Left lung (tissue), 10 donors: ENCODE data around the gene SMPDL3A. TPM values are rescaled to one million over a fixed set of nuclear protein-coding genes. Genes with fewer than 3 reads are reported as not detected.

ENCODE experiments used
- ATAC-seq: fragments of 200-7000 bp; cut with Tn5 transposase; one replicate; pipeline ENCODE4 v1.9.1; 2020; ENCODE audit warnings: moderate library complexity
- DNase-seq, 4 donors: peaks; one replicate each; pipeline ENCODE4 v3.0.0-alpha.2; 2013 to 2020
- H3K27ac ChIP-seq, 2 donors: fragments of 200-600 bp; sonication (generic) in 1 of 2; one replicate each; pipeline versions ENCODE4 v1.5.0 to v1.8.0; 2020 to 2021
- H3K27me3 ChIP-seq, 2 donors: fragments of 200-600 bp; sonication (generic) in 1 of 2; one replicate each; pipeline versions ENCODE4 v1.5.0 to v1.8.0; 2020 to 2021
- H3K36me3 ChIP-seq, 2 donors: fragments of 200-600 bp; sonication (generic) in 1 of 2; one replicate each; pipeline versions ENCODE4 v1.5.0 to v1.8.0; 2020 to 2021
- H3K4me1 ChIP-seq, 2 donors: fragments of 200-600 bp; one replicate each; pipeline ENCODE4 v1.8.0; 2021
- H3K4me3 ChIP-seq, 2 donors: fragments of 200-600 bp; sonication (generic) in 1 of 2; one replicate each; pipeline versions ENCODE4 v1.5.0 to v1.8.0; 2020 to 2021; ENCODE audit warnings: mild to moderate bottlenecking in 1 of 2
- H3K9me3 ChIP-seq, 2 donors: fragments of 200-600 bp; sonication (generic) in 1 of 2; one replicate each; pipeline versions ENCODE4 v1.5.0 to v1.8.0; 2020 to 2021
- CTCF ChIP-seq, 2 donors: fragments of 200-600 bp; sonication (generic) in 1 of 2; IDR thresholded peaks; one replicate each; pipeline versions ENCODE4 v1.5.0 to v1.8.0; 2021; ENCODE audit warnings: antibody characterized with exemption in 2 of 2
- intact Hi-C, 2 donors: fragments of 100-400 bp; cut with DNase I; formaldehyde crosslinking; loops; one replicate each; pipeline versions ENCODE4 v1.11.2 to v1.14.2; 2022
- polyA plus RNA-seq, 6 donors: library from polyadenylated mRNA; unstranded; fragments of 120-200 nt; gene quantifications; one replicate each; pipeline ENCODE4 v1.2.1, GENCODE V29; 2013; ENCODE audit not compliant: insufficient read length in 6 of 6
- total RNA-seq, 2 donors: library from RNA; stranded (reverse); fragmentation: NEBNext Ultra II Directional; extraction: Animal tissue kit (Norgen Biotek cat#: 25700); gene quantifications; one replicate each; pipeline ENCODE4 v1.2.1, GENCODE V29; 2021
- donor health status: DM: no; HTN: yes; CAD: no.
- donor health status: DM: no; HTN: no; CAD: no.

The SMPDL3A gene
- total and polyA plus RNA-seq, 8 donors = 27.4 to 56.4 (median 42.3) TPM

GRCh38 chr6:122845464-122845863 lies 56.4 kb downstream of the SMPDL3A start:
- no peaks in the 10 kb centered on the region for H3K27me3 ChIP-seq
- TF ChIP-seq CTCF (IDR thresholded peaks at IDR 0.05) = no peak
- H3K9me3 ChIP-seq = no peaks in the 10 kb centered on the region
- DNase-seq (no peak), ATAC-seq (no peak)
- intact Hi-C loops = no loop called here
- no peak overlapping the region for H3K27ac ChIP-seq
- no peaks in the 10 kb centered on the region for H3K36me3 ChIP-seq
- H3K4me3 ChIP-seq = no peak overlapping the region
- no peaks in the 10 kb centered on the region for H3K4me1 ChIP-seq

GRCh38 chr6:122845916-122846612 lies 57.0 kb downstream of the SMPDL3A start:
- H3K27ac ChIP-seq = no peak overlapping the region
- intact Hi-C loops = no loop called here

GRCh38 chr6:122853259-122853995 lies 64.4 kb downstream of the SMPDL3A start:
- ATAC-seq = no peak
- intact Hi-C loops = no loop called here
- no peak overlapping the region for H3K27ac ChIP-seq

More at GRCh38 chr6:122845916-122846612, 57.0 kb downstream of the SMPDL3A start:
- no peaks in the 10 kb centered on the region for H3K36me3 ChIP-seq
- ATAC-seq = no peak
- no peaks in the 10 kb centered on the region for H3K27me3 ChIP-seq
- no peak overlapping the region for H3K4me3 ChIP-seq
- no peaks in the 10 kb centered on the region for H3K4me1 ChIP-seq
- DNase-seq = no peak
- H3K9me3 ChIP-seq = no peaks in the 10 kb centered on the region
- no peak for TF ChIP-seq CTCF (IDR thresholded peaks at IDR 0.05)

More at GRCh38 chr6:122853259-122853995, 64.4 kb downstream of the SMPDL3A start:
- DNase-seq = no peak
- H3K9me3 ChIP-seq = no peaks in the 10 kb centered on the region
- no peaks in the 10 kb centered on the region for H3K4me1 ChIP-seq
- H3K27me3 ChIP-seq = no peaks in the 10 kb centered on the region
- no peak for TF ChIP-seq CTCF (IDR thresholded peaks at IDR 0.05)
- no peak overlapping the region for H3K4me3 ChIP-seq
- H3K36me3 ChIP-seq = no peaks in the 10 kb centered on the region

Other genes with a start within 250 kb of the SMPDL3A start
- 1 to 10 TPM; 2.2 to 2.3 TPM for gene PKIB, start 178.9 kb upstream of the SMPDL3A start, total RNA-seq
- gene PKIB, start 178.9 kb upstream of the SMPDL3A start, polyA plus RNA-seq = 1 to 10 TPM; 1.2 to 2.7 (median 2.1) TPM
- gene FABP7, start 9.5 kb upstream of the SMPDL3A start, total RNA-seq = not detected
- gene FABP7, start 9.5 kb upstream of the SMPDL3A start, polyA plus RNA-seq = 10 to 100 TPM in 4 of 6 donors, 1 to 10 TPM in 2; 7.1 to 39.3 (median 16.6) TPM
- gene CLVS2, start 207.0 kb downstream of the SMPDL3A start, total RNA-seq = not detected
- under 1 TPM; 0.16 to 0.78 (median 0.24) TPM for gene CLVS2, start 207.0 kb downstream of the SMPDL3A start, polyA plus RNA-seq